Kidney (tissue), 14 donors: ENCODE results near the gene DIO2. TPM values are rescaled to one million over a fixed set of nuclear protein-coding genes. Genes with fewer than 3 reads are reported as not detected.

Experiments used
- DNase-seq, 5 donors: peaks; one replicate each; pipeline ENCODE4 v3.0.0-alpha.2; 2013 to 2020
- FAIRE-seq: peaks from 2 replicates; lab custom pipeline; 2012; peaks lifted over from hg19 to GRCh38; lab: Jason Lieb, UNC
- H3K27ac ChIP-seq, 2 donors: one replicate each; pipeline ENCODE4 v1.7.0; 2013; ENCODE audit warnings: low read depth in 2 of 2, low read length in 2 of 2, inconsistent platforms in 1 of 2
- H3K27me3 ChIP-seq: one replicate; pipeline ENCODE4 v1.7.1; 2013; ENCODE audit warnings: low read length, inconsistent platforms; ENCODE audit not compliant: control insufficient read depth, insufficient read depth
- H3K36me3 ChIP-seq, 3 donors: one replicate each; pipeline versions ENCODE4 v1.7.0 to v1.7.1; 2013; ENCODE audit warnings: low read length in 3 of 3, control low read depth in 1 of 3, inconsistent platforms in 1 of 3; ENCODE audit not compliant: insufficient read depth in 3 of 3, control insufficient read depth in 2 of 3
- H3K4me1 ChIP-seq, 3 donors: one replicate each; pipeline versions ENCODE4 v1.7.0 to v1.7.1; 2013; ENCODE audit warnings: low read length in 3 of 3, inconsistent platforms in 1 of 3, low read depth in 1 of 3; ENCODE audit not compliant: control insufficient read depth in 2 of 3, insufficient read depth in 2 of 3
- H3K4me3 ChIP-seq, 3 donors: one replicate each; pipeline versions ENCODE4 v1.7.0 to v1.8.1; 2013; ENCODE audit warnings: low read length in 3 of 3, control low read depth in 1 of 3, inconsistent platforms in 1 of 3
- H3K9ac ChIP-seq, 3 donors: one replicate each; pipeline versions ENCODE4 v1.7.0 to v1.7.1; 2013; ENCODE audit warnings: low read length in 3 of 3, control low read depth in 1 of 3, inconsistent platforms in 1 of 3
- H3K9me3 ChIP-seq, 3 donors: one replicate each; pipeline versions ENCODE4 v1.7.0 to v1.7.1; 2013; ENCODE audit warnings: low read length in 3 of 3, control low read depth in 1 of 3, inconsistent platforms in 1 of 3; ENCODE audit not compliant: control insufficient read depth in 2 of 3, insufficient read depth in 1 of 3
- intact Hi-C: fragments of 100-400 bp; cut with DNase I; formaldehyde crosslinking; loops from one replicate; pipeline ENCODE4 v1.11.1; 2022
- polyA plus RNA-seq: library from polyadenylated mRNA; stranded (reverse); fragments of 350-450 nt; fragmentation: Illumina TruSeq; extraction: RNeasy Lipid Tissue Mini Kit (QIAGEN cat#74804); gene quantifications from one replicate; pipeline ENCODE4 v1.2.3, GENCODE V29; 2014; ENCODE audit warnings: low read depth, low replicate concordance; ENCODE audit not compliant: insufficient read depth
- total RNA-seq: library from RNA; stranded (reverse); fragmentation: NEBNext Ultra II Directional; extraction: Animal tissue kit (Norgen Biotek cat#: 25700); gene quantifications from one replicate; pipeline ENCODE4 v1.2.1, GENCODE V29; 2021
- TF ChIP-seq, protein P1 (sequence below): IDR thresholded peaks from 3 replicates; pipeline ENCODE4 v1.5.1; 2012; ENCODE audit warnings: mild to moderate bottlenecking, moderate library complexity, borderline replicate concordance; ENCODE audit not compliant: insufficient read depth; ENCODE audit errors: extremely low read depth
- donor health status: control.
- donor health status: control.
- donor health status: control.
- donor health status: control.
- donor health status: control.
- donor health status: DM: yes; HTN: yes; CAD: no.
- donor health status: Normal renal cell carcinoma (clear cell type).

The DIO2 gene
- total and polyA plus RNA-seq, 2 donors from 2014 or later: 0.38 to 2.3 TPM

DNA sequence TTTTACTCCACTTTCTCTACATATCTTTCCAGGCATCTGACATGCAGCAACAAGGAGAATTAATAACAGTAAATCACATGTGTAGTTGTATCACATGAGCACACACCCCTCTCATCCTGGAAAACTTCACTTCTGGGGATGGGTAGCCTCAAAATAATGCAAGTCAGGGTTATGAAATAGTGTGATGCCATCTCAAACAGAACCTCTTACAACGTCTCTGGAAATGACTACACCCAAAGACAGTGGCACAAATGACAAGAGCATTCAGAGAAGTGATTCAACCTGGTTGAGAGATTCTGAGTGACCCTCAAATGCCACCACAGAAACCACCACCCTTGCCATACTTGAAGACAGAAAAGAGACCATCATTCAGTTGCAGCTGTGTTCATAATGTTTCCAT lies 2.8 kb downstream of the DIO2 start:
- peaks cover 0 to 3% (median 0%) of the 10 kb centered on the region in 3 donors for H3K4me1 ChIP-seq
- DNase-seq (no peak), FAIRE-seq (no peak)
- no peak overlapping the region for H3K9ac ChIP-seq
- TF ChIP-seq, protein P1, sequence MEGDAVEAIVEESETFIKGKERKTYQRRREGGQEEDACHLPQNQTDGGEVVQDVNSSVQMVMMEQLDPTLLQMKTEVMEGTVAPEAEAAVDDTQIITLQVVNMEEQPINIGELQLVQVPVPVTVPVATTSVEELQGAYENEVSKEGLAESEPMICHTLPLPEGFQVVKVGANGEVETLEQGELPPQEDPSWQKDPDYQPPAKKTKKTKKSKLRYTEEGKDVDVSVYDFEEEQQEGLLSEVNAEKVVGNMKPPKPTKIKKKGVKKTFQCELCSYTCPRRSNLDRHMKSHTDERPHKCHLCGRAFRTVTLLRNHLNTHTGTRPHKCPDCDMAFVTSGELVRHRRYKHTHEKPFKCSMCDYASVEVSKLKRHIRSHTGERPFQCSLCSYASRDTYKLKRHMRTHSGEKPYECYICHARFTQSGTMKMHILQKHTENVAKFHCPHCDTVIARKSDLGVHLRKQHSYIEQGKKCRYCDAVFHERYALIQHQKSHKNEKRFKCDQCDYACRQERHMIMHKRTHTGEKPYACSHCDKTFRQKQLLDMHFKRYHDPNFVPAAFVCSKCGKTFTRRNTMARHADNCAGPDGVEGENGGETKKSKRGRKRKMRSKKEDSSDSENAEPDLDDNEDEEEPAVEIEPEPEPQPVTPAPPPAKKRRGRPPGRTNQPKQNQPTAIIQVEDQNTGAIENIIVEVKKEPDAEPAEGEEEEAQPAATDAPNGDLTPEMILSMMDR: no peak
- no peaks in the 10 kb centered on the region for H3K9me3 ChIP-seq
- H3K4me3 ChIP-seq: no peak overlapping the region
- H3K27me3 ChIP-seq: no peaks in the 10 kb centered on the region
- no peaks in the 10 kb centered on the region for H3K36me3 ChIP-seq
- intact Hi-C loops: no loop called here
- H3K27ac ChIP-seq: no peak overlapping the region

GRCh38 chr14:80206351-80207080 lies 4.8 kb downstream of the DIO2 start:
- H3K9me3 ChIP-seq: no peaks in the 10 kb centered on the region
- intact Hi-C loops: no loop called here
- no peaks in the 10 kb centered on the region for H3K27me3 ChIP-seq
- no peak overlapping the region for H3K27ac ChIP-seq
- TF ChIP-seq, protein P1: no peak
- H3K36me3 ChIP-seq: no peaks in the 10 kb centered on the region
- no peak for FAIRE-seq
- no peak overlapping the region for H3K4me3 ChIP-seq
- DNase-seq: no peak
- H3K9ac ChIP-seq: no peak overlapping the region
- H3K4me1 ChIP-seq: no peaks in the 10 kb centered on the region

DNA sequence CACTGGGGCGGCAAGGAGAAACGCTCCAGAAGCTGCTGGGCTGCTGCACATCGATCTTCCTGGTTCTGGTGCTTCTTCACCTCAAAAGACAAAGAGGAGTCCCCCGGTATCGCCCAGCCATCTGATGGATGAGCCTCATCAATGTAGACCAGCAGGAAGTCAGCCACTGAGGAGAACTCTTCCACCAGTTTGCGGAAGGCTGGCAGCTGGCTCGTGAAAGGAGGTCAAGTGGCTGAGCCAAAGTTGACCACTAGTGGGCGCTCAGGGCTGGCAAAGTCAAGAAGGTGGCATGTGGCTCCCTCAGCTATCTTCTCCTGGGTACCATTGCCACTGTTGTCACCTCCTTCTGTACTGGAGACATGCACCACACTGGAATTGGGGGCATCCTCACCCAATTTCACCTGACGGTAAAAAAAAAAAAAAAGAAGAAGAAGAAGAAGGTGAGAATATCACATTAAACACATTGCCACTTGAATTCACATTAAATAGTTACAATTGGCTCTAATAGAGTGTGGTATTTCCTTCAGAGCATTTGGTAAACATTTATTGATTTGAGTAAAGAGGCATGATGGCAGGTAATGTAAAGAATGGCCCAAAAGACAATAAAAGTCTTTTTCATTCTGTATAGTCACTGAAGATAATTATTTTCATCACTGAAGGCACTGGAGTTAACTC lies 8.3 kb downstream of the DIO2 start:
- Histone ChIP-seq H3K4me1 (no peaks in the 10 kb centered on the region), H3K27ac (no peak overlapping the region)
- intact Hi-C loops: no loop called here

More for the DNA sequence above, 8.3 kb downstream of the DIO2 start:
- TF ChIP-seq, protein P1: peak; percentile 7
- no peak overlapping the region for H3K4me3 ChIP-seq
- H3K9ac ChIP-seq: no peak overlapping the region
- no peak for FAIRE-seq
- no peaks in the 10 kb centered on the region for H3K9me3 ChIP-seq
- no peaks in the 10 kb centered on the region for H3K36me3 ChIP-seq
- no peak for DNase-seq
- H3K27me3 ChIP-seq: no peaks in the 10 kb centered on the region
